Ovary (tissue), 9 donors: Measurements from ENCODE around the gene KIF3B. TPM values are rescaled to one million over a fixed set of nuclear protein-coding genes. Genes with fewer than 3 reads are reported as not detected.
"Not testable (repeated sequence)": the region's sequence is repeated elsewhere in the genome, so short reads cannot be mapped to it uniquely, and the experiment has no call there.

ENCODE experiments used
- DNase-seq, 5 donors: peaks; one replicate each; pipeline ENCODE4 v3.0.0-alpha.2; 2019 to 2020
- H3K27ac ChIP-seq, 2 donors: fragments of 200-600 bp; one replicate each; pipeline versions ENCODE4 v1.5.1 to v1.8.0; 2019 to 2022
- H3K27me3 ChIP-seq: fragments of 200-600 bp; one replicate; pipeline ENCODE4 v1.8.0; 2022
- H3K36me3 ChIP-seq: fragments of 200-600 bp; sonication (generic); one replicate; pipeline ENCODE4 v1.5.1; 2019
- H3K4me1 ChIP-seq: one replicate; pipeline ENCODE4 v1.8.1; 2013; ENCODE audit warnings: mild to moderate bottlenecking, moderate library complexity; ENCODE audit not compliant: insufficient read depth
- H3K4me3 ChIP-seq: fragments of 200-600 bp; sonication (generic); one replicate; pipeline ENCODE4 v1.5.1; 2017
- H3K9me3 ChIP-seq, 2 donors: fragments of 200-600 bp in 1 of 2; sonication (generic) in 1 of 2; one replicate each; pipeline versions ENCODE4 v1.5.1 to v1.8.1; 2013 to 2019; ENCODE audit warnings: mild to moderate bottlenecking in 1 of 2, moderate library complexity in 1 of 2
- EP300 ChIP-seq: sonication (generic); formaldehyde crosslinking; IDR thresholded peaks from one replicate; pipeline ENCODE4 v1.6.1; 2017; ENCODE audit warnings: antibody characterized with exemption
- POLR2A ChIP-seq: fragments of 450-650 bp; IDR thresholded peaks from one replicate; pipeline ENCODE4 v1.6.1; 2017; ENCODE audit warnings: antibody characterized with exemption, mild to moderate bottlenecking, moderate library complexity
- WGBS, 3 donors: extraction: QIAGEN DNeasy Blood & Tissue Kit in 1 of 3; methylation state at CpG; one replicate each; pipeline versions ENCODE4 v1.1.5 to v1.1.7; 2013 to 2017; 5-methylcytosine and 5-hydroxymethylcytosine counted together
- intact Hi-C, 4 donors: fragments of 100-400 bp; cut with DNase I; formaldehyde crosslinking; loops; one replicate each; pipeline versions ENCODE4 v1.11.0 to v1.15.1; 2022 to 2023
- polyA plus RNA-seq, 2 donors: library from polyadenylated mRNA; stranded (reverse); fragments of 200-250 nt in 1 of 2; fragments of 350-450 nt in 1 of 2; fragmentation: Illumina TruSeq in 1 of 2; extraction: RNeasy Lipid Tissue Mini Kit (QIAGEN cat#74804) in 1 of 2; gene quantifications; one replicate each; pipeline ENCODE4 v1.2.3, GENCODE V29; 2013 to 2014
- total RNA-seq, 7 donors: library from RNA; depleted of rRNA in 2 of 7; stranded (reverse); fragments of >200 nt in 2 of 7; fragmentation: NEBNext Ultra II Directional in 3 of 7; extraction: Animal tissue kit (Norgen Biotek cat#: 25700) in 3 of 7; gene quantifications; one replicate each; pipeline versions ENCODE4 v1.1.0 to v1.2.4, GENCODE V29; 2016 to 2023
- TF ChIP-seq, protein P1 (sequence below), 3 donors: fragments of 450-650 bp in 2 of 3; fragments of 200-600 bp in 1 of 3; IDR thresholded peaks; one replicate each; pipeline versions ENCODE4 v1.5.1 to v1.8.0; 2016 to 2022; ENCODE audit warnings: antibody characterized with exemption in 3 of 3, mild to moderate bottlenecking in 1 of 3
- donor health status: DM: no; HTN: no; CAD: no; lungs with moderate emphysema.
- donor health status: DM: no; HTN: no; CAD: no.
- donor health status: Bipolar disorder and iron deficiency.
- donor health status: DM: yes; HTN: yes; CAD: no.
- donor health status: DM: no; HTN: no; CAD: no.
- donor health status: DM: yes; HTN: yes; CAD: no.

KIF3B gene
- total and polyA plus RNA-seq, 9 donors: 10.6 to 29.8 (median 23.7) TPM

DNA sequence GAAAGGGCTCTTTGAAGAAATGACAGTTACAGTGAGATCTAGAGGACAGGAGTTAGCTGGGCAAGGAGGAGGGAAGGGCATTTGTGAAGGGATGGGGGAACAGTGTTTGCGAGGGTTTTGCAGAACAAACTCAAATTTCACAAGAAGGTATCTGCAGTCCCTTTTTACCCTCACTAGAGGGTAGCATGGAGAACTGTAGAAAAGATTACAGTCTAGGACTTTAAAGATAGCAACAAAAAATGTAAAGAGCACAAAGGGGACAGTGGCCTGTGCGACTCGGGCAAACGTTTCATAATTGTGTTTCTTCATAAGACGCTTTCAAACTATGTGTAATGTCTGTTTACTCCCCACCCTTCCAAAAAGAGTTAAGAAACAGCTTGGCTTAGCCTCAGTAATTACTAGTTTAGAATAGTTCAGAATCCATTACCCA lies 59.5 kb downstream of the KIF3B start:
- Histone ChIP-seq H3K9me3 (no peaks in the 10 kb centered on the region), H3K27me3 (no peaks in the 10 kb centered on the region), H3K4me3 (no peak overlapping the region), H3K27ac (no peak overlapping the region), H3K36me3 (no peaks in the 10 kb centered on the region), H3K4me1 (no peaks in the 10 kb centered on the region)
- WGBS, 3 donors: 21 to 40% (median 28%) methylated on average over 5 of the region's 5 CpGs
- DNase-seq: no peak
- intact Hi-C loops: no loop called here
- no peak for TF ChIP-seq POLR2A
- TF ChIP-seq, protein P1, sequence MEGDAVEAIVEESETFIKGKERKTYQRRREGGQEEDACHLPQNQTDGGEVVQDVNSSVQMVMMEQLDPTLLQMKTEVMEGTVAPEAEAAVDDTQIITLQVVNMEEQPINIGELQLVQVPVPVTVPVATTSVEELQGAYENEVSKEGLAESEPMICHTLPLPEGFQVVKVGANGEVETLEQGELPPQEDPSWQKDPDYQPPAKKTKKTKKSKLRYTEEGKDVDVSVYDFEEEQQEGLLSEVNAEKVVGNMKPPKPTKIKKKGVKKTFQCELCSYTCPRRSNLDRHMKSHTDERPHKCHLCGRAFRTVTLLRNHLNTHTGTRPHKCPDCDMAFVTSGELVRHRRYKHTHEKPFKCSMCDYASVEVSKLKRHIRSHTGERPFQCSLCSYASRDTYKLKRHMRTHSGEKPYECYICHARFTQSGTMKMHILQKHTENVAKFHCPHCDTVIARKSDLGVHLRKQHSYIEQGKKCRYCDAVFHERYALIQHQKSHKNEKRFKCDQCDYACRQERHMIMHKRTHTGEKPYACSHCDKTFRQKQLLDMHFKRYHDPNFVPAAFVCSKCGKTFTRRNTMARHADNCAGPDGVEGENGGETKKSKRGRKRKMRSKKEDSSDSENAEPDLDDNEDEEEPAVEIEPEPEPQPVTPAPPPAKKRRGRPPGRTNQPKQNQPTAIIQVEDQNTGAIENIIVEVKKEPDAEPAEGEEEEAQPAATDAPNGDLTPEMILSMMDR (IDR thresholded peaks at IDR 0.05): peak in 2 of 3 donors; percentile 10 to 27

- DNase-seq: no peak
- TF ChIP-seq EP300: no peak
- TF ChIP-seq POLR2A: no peak
- TF ChIP-seq, protein P1 (IDR thresholded peaks at IDR 0.05): no peak
- no peak overlapping the region for H3K4me3 ChIP-seq
- H3K36me3 ChIP-seq: no peaks in the 10 kb centered on the region
- intact Hi-C loops: no loop called here
- no peaks in the 10 kb centered on the region for H3K4me1 ChIP-seq
- no peak overlapping the region for H3K27ac ChIP-seq
- no peaks in the 10 kb centered on the region for H3K9me3 ChIP-seq
- WGBS, 3 donors: 89 to 93% (median 91%) methylated on average over 11 of the region's 11 CpGs
- H3K27me3 ChIP-seq: no peaks in the 10 kb centered on the region
Measured at GRCh38 chr20:32337937-32338661, 60.6 kb downstream of the KIF3B start.

- TF ChIP-seq POLR2A (no peak), EP300 (no peak)
- TF ChIP-seq, protein P1 (IDR thresholded peaks at IDR 0.05): no peak
- no peak for DNase-seq
- H3K27me3 ChIP-seq: no peaks in the 10 kb centered on the region
- H3K9me3 ChIP-seq: no peaks in the 10 kb centered on the region
- no peak overlapping the region for H3K27ac ChIP-seq
- H3K4me1 ChIP-seq: no peaks in the 10 kb centered on the region
- H3K4me3 ChIP-seq: no peak overlapping the region
- H3K36me3 ChIP-seq: no peaks in the 10 kb centered on the region
- WGBS, 3 donors: 82 to 91% (median 88%) methylated on average over 7 of the region's 7 CpGs
- intact Hi-C loops: no loop called here
Measured at GRCh38 chr20:32338665-32339064, 61.2 kb downstream of the KIF3B start.

GRCh38 chr20:32339116-32339515 lies 61.7 kb downstream of the KIF3B start:
- no peak for TF ChIP-seq EP300
- TF ChIP-seq POLR2A: no peak
- TF ChIP-seq, protein P1 (IDR thresholded peaks at IDR 0.05): no peak
- intact Hi-C loops: no loop called here
- no peaks in the 10 kb centered on the region for H3K4me1 ChIP-seq
- H3K4me3 ChIP-seq: no peak overlapping the region
- no peak for DNase-seq
- no peaks in the 10 kb centered on the region for H3K9me3 ChIP-seq
- 17 to 34% (median 26%) methylated on average over 2 of the region's 2 CpGs for WGBS, 3 donors
- H3K27me3 ChIP-seq: no peaks in the 10 kb centered on the region
- no peaks in the 10 kb centered on the region for H3K36me3 ChIP-seq
- H3K27ac ChIP-seq: no peak overlapping the region

DNA sequence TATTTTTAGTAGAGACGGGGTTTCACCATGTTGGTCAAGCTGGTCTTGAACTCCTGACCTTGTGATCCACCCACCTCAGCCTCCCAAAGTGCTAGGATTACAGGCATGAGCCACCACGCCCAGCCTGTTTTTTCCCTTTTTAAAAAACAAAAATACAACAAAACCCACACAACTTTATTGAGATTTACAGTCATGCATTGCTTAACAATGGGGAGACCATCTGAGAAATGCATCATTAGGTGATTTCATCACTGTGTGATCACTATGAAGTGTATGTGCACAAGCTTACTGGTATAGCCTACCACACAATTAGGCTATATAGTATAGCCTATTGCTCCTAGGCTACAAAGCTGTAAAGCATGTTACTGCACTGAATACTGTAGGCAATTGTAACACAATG lies 63.6 kb downstream of the KIF3B start:
- H3K4me1 ChIP-seq, H3K27me3 ChIP-seq, intact Hi-C loops, H3K36me3 ChIP-seq, DNase-seq, H3K9me3 ChIP-seq, H3K4me3 ChIP-seq, H3K27ac ChIP-seq: not testable (repeated sequence)
- WGBS, 3 donors: 88 to 97% (median 90%) methylated on average over 2 of the region's 2 CpGs
